ENCODE results near the gene KRTAP19-1. TPM values are rescaled to one million over a fixed set of nuclear protein-coding genes. Genes with fewer than 3 reads are reported as not detected.
A peak's percentile ranks its signal among the peaks of the same experiment; 100 is the strongest.

Gene KRTAP19-1
- total and polyA plus RNA-seq, 9 of the 15 experiments (the other 6 are each of a cell fraction or from before 2014, with no cell fraction given), result not detected

DNA sequence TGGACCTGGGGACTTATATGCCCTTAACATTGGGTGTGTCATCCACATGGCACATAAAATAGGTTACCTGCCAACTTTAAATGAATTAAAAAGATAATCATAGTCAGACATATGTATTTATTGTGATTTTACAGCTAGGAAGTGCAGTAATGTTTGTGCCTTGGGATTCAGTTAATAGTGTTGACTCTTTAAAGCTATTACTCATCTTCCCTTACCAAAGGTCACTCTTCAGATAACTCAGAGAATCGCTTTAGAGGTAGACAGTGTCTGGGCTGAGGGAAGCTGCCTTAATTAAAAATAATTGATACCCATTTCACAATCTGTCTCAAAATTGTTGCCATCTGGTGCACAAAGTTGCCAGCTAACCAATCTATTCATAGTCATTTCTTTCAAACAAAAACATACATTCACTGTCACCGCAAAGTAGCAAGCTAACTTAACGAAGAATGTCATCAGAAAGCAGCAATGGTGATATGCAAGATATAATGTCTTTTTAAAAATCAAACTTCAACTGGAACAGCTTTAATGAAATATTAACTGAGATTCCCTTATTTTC, 43.1 kb downstream of the KRTAP19-1 start (continued):
- no peak for TF ChIP-seq RNF219 (CRISPR knock-in tag; IDR thresholded peaks at IDR 0.05)

DNA sequence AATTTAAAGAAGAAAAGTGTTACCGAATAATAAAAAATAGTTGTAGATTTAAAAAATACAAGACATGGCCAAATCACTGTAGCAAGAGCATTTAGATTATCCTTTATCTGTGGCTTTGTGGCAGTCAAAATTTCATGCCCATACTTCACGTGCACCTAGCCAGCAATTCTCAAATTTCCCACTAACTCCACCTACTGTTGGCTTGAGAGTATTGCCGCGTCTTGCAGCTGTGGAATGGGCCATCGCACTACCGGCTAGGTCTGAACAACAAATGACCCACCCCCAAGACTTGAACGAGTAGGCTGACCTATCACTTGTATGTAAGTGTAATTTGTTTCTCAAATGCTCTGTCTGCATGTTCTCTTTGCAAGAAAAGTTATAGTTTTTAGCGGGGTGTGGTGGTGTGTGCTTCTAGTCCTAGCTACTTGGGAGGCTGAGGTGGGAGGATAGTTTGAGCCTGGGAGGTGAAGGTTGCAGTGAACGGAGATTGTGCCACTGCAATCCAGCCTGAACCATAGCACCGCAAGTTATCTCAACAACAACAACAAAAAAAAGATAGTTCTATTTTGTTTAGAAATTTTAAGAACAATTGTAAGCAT, 46.0 kb downstream of the KRTAP19-1 start:
- TF ChIP-seq BHLHE40 (IDR thresholded peaks at IDR 0.05; ENCODE audit: low read length) (peak; percentile 60), RAD51 (IDR thresholded peaks at IDR 0.05; ENCODE audit: borderline replicate concordance, low read depth) (no peak), SMC3 (conservative IDR thresholded peaks at IDR 0.05; ENCODE audit: insufficient read depth, low read depth, low read length) (0 out of 2 replicates have a peak, but pooled peaks have one; percentile 13), CTCF (IDR thresholded peaks at IDR 0.05 in 2 of 3, conservative IDR thresholded peaks at IDR 0.05 in 1 of 3; ENCODE audit: insufficient read depth in 2 of 3, low read depth in 1 of 3, low read length in 3 of 3) (peak; percentile 25 to 51 (median 40); a peak in 4 of 6 replicates), RAD21 (CRISPR knock-in tag; conservative IDR thresholded peaks at IDR 0.05 in 1 of 2, IDR thresholded peaks at IDR 0.05 in 1 of 2) (peak in 1 of 2 experiments; percentile 34; a peak in 2 of 4 replicates), U2AF2 (optimal IDR thresholded peaks at IDR 0.05; ENCODE audit: low read depth, low read length) (no peak), ZC3H4 (CRISPR knock-in tag; IDR thresholded peaks at IDR 0.05; ENCODE audit: borderline replicate concordance) (no peak), MXI1 (IDR thresholded peaks at IDR 0.05; ENCODE audit: low read depth, low read length) (no peak)
- Histone ChIP-seq H3K27me3 (ENCODE audit: control insufficient read depth in 2 of 2, insufficient read depth in 2 of 2, low read length in 2 of 2) (no peaks in the 10 kb centered on the region), H3K9ac (ENCODE audit: insufficient read depth in 1 of 2, low read depth in 2 of 2, low read length in 2 of 2) (no peak overlapping the region), H4K20me1 (replicated peaks; ENCODE audit: control insufficient read depth, insufficient read depth, low read length) (no peaks in the 10 kb centered on the region), H3K27ac (ENCODE audit: extremely low read depth, low read depth, low read length) (no peak overlapping the region), H3K4me2 (ENCODE audit: insufficient read depth, low read length) (no peak overlapping the region), H3K9me3 (replicated peaks; ENCODE audit: control insufficient read depth, insufficient read depth, low read depth, low read length) (no peaks in the 10 kb centered on the region), H2AFZ (ENCODE audit: low read depth, low read length) (no peak overlapping the region), H3K79me2 (ENCODE audit: control insufficient read depth, insufficient read depth, low read length) (no peaks in the 10 kb centered on the region), H3K4me3 (no peak overlapping the region), H3K36me3 (ENCODE audit: control insufficient read depth, insufficient read depth, low read length) (no peaks in the 10 kb centered on the region), H3K4me1 (replicated peaks in 1 of 2; ENCODE audit: control insufficient read depth in 2 of 2, insufficient read depth in 2 of 2, low read length in 2 of 2) (no peaks in the 10 kb centered on the region), H3K9me1 (ENCODE audit: control insufficient read depth, insufficient read depth, low read length) (no peaks in the 10 kb centered on the region)
- ChIA-PET POLR2A (interaction anchor here (0.8 kb wide), 1 partner anchor 493 kb away, joined by 3 read pairs; no protein-coding TSS in a partner anchor), CTCF (ENCODE audit: low intra/inter-chr PET ratio) (interaction anchor here (0.5 kb wide), 1 partner anchor 1033 kb away, joined by 3 read pairs; no protein-coding TSS in a partner anchor)
- 1% methylated on average over 10 of the region's 10 CpGs for WGBS (ENCODE audit: insufficient coverage, low coverage, missing lambda C conversion rate)
- DNase-seq (ENCODE audit: extremely low read depth in 1 of 4, low spot score in 3 of 4), result peak; percentile 8 to 29 (median 25)
- BruUV-seq (replicated peaks), result no TSS peak
- peak; percentile 75 for ATAC-seq
- in situ Hi-C loops (cut with MboI) (no loop called here), intact Hi-C loops (cut with micrococcal nuclease) (no loop called here)
- FAIRE-seq, result peak; percentile 57
